Measurements from ENCODE around the gene USP31. TPM values are rescaled to one million over a fixed set of nuclear protein-coding genes. Genes with fewer than 3 reads are reported as not detected.

The USP31 gene
- total RNA-seq, 1 donor from 2014 or later: 11.8 TPM

DNA sequence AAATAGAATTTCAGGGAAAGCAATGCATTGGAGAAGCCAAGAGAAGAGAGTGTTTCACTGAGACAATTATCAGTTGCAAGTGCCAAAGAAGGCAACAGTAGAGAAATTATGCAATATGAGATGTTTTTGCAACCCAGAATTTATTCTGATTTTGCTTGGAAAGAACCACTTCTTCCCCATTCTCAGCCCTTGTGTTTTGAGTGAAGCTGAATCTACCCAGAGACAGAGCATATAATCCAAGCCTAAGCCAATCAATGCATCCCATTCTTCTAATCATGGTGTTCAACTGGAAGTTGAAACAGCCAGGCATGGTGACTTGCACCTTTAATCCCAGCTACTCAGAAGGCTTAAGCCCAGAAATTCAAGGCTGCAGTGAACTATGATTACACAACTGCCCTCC, 26.4 kb upstream of the USP31 start:
- TF ChIP-seq, protein P1, sequence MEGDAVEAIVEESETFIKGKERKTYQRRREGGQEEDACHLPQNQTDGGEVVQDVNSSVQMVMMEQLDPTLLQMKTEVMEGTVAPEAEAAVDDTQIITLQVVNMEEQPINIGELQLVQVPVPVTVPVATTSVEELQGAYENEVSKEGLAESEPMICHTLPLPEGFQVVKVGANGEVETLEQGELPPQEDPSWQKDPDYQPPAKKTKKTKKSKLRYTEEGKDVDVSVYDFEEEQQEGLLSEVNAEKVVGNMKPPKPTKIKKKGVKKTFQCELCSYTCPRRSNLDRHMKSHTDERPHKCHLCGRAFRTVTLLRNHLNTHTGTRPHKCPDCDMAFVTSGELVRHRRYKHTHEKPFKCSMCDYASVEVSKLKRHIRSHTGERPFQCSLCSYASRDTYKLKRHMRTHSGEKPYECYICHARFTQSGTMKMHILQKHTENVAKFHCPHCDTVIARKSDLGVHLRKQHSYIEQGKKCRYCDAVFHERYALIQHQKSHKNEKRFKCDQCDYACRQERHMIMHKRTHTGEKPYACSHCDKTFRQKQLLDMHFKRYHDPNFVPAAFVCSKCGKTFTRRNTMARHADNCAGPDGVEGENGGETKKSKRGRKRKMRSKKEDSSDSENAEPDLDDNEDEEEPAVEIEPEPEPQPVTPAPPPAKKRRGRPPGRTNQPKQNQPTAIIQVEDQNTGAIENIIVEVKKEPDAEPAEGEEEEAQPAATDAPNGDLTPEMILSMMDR (conservative IDR thresholded peaks at IDR 0.05; ENCODE audit: low read depth, low read length): no peak
- no peak for DNase-seq (ENCODE audit: low read depth)
- no peak overlapping the region for H3K4me3 ChIP-seq (ENCODE audit: low read depth, low read length)

GRCh38 chr16:23174622-23175021, 25.4 kb upstream of the USP31 start:
- no peak overlapping the region for H3K4me3 ChIP-seq (ENCODE audit: low read depth, low read length)
- TF ChIP-seq, protein P1 (conservative IDR thresholded peaks at IDR 0.05; ENCODE audit: low read depth, low read length): no peak
- DNase-seq (ENCODE audit: low read depth): no peak

- no peak for DNase-seq (ENCODE audit: low read depth)
- H3K4me3 ChIP-seq (ENCODE audit: low read depth, low read length): no peak overlapping the region
- TF ChIP-seq, protein P1 (conservative IDR thresholded peaks at IDR 0.05; ENCODE audit: low read depth, low read length): no peak
Measured at GRCh38 chr16:23172994-23173393, 23.7 kb upstream of the USP31 start.

GRCh38 chr16:23172583-23172982, 23.3 kb upstream of the USP31 start:
- H3K4me3 ChIP-seq (ENCODE audit: low read depth, low read length): no peak overlapping the region
- no peak for DNase-seq (ENCODE audit: low read depth)
- TF ChIP-seq, protein P1 (conservative IDR thresholded peaks at IDR 0.05; ENCODE audit: low read depth, low read length): no peak

DNA sequence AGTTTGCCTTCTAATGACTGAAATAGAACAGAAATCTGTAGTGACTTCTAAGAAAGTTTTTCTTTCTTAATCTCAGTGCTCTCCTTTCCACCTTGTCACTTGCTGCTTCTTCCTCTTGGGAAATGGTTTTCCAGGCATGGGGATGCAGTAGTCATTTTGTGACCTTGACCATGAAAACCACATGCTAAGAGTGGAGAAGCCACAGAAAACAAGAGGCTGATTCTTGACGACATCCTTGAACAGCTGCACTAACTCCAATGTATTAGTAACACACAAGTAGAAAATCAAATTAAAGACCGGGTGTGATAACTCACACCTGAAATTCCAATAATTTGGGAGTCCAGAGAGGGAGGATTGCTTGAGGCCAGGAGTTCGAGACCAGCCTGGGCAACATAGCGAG, 15.5 kb upstream of the USP31 start:
- DNase-seq (ENCODE audit: low read depth): no peak
- TF ChIP-seq, protein P1 (conservative IDR thresholded peaks at IDR 0.05; ENCODE audit: low read depth, low read length): no peak

DNA sequence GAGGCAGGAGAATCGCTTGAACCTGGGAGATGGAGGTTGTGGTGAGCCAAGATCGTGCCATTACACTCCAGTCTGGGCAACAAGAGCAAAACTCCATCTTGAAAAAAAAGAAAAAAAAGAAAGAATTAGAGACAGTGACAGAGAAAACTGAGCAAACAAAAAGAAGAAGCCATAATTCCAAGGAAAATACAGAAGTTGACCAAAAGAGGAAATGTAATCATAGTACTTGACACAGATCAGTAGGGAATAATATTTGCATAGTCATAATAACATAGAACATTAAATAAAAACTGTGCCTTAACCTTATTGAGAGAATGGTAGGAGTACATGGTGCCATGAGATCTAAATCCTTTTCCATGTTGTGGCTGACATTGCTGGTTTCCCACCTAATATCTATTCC, 14.7 kb upstream of the USP31 start:
- H3K4me3 ChIP-seq (ENCODE audit: low read depth, low read length): no peak overlapping the region
- DNase-seq (ENCODE audit: low read depth): no peak
- TF ChIP-seq, protein P1 (conservative IDR thresholded peaks at IDR 0.05; ENCODE audit: low read depth, low read length): no peak

More for the DNA sequence above, 15.5 kb upstream of the USP31 start:
- no peak overlapping the region for H3K4me3 ChIP-seq (ENCODE audit: low read depth, low read length)

DNA sequence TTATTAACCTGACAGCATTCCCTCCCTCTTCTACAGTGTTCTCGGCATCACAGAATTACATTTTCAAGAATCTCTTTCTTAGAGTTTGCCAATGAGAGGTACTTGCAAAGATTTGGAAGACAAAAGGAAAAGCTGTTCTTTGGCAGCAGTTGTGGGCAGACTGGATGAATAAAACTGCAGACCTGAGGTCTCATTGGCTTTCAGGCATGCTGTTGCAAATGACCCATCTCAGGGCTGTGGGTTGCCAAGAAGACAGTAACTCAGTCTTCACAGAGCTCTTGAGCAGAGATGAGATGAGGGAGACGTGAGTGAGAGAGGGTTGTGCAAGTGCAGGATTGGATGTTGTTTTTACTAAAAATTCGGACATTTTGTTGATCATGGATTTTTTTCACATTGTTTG, 11.3 kb upstream of the USP31 start:
- no peak for DNase-seq (ENCODE audit: low read depth)
- TF ChIP-seq, protein P1 (conservative IDR thresholded peaks at IDR 0.05; ENCODE audit: low read depth, low read length): no peak
- H3K4me3 ChIP-seq (ENCODE audit: low read depth, low read length): no peak overlapping the region
